Fibroblast of skin of left quadriceps (primary cell): ENCODE measurements around the gene OTOGL.
"Not testable (repeated sequence)": the region's sequence is repeated elsewhere in the genome, so short reads cannot be mapped to it uniquely, and the experiment has no call there.

Experiments used
- DNase-seq, 2 experiments: peaks; one replicate each; pipeline ENCODE4 v3.0.0-alpha.2; 2013; ENCODE audit warnings: low read depth in 2 of 2

Gene OTOGL

GRCh38 chr12:80099259-80099658 is at the start of gene OTOGL:
TSS of gene OTOGL (plus strand) at chr12:80099537. CDS start at chr12:80209432, 109,895 bp downstream.
- DNase-seq: no peak

GRCh38 chr12:80050236-80050635 is 49.1 kb upstream of the OTOGL start:
- no peak for DNase-seq

GRCh38 chr12:80053051-80053790 is 46.1 kb upstream of the OTOGL start:
- DNase-seq: peak; percentile 42 to 44

GRCh38 chr12:80056232-80056631 is 43.1 kb upstream of the OTOGL start:
- DNase-seq: no peak

- no peak for DNase-seq
Measured at GRCh38 chr12:80056845-80057244, 42.5 kb upstream of the OTOGL start.

GRCh38 chr12:80058586-80058985 is 40.8 kb upstream of the OTOGL start:
- no peak for DNase-seq

- DNase-seq: no peak
Measured at GRCh38 chr12:80059102-80059501, 40.2 kb upstream of the OTOGL start.

- DNase-seq: no peak
Measured at GRCh38 chr12:80059875-80060274, 39.5 kb upstream of the OTOGL start.

GRCh38 chr12:80064269-80064668 is 35.1 kb upstream of the OTOGL start:
- DNase-seq: peak; percentile 86 to 88

- DNase-seq: no peak
Measured at GRCh38 chr12:80064951-80065350, 34.4 kb upstream of the OTOGL start.

GRCh38 chr12:80068173-80068572 is 31.2 kb upstream of the OTOGL start:
- DNase-seq: no peak

- not testable (repeated sequence) for DNase-seq
Measured at GRCh38 chr12:80083892-80084614, 15.3 kb upstream of the OTOGL start.

GRCh38 chr12:80086025-80086424 is 13.3 kb upstream of the OTOGL start:
- DNase-seq: no peak

- no peak for DNase-seq
Measured at GRCh38 chr12:80087486-80088213, 11.7 kb upstream of the OTOGL start.

GRCh38 chr12:80100591-80100990 is 1.3 kb downstream of the OTOGL start:
- peak; percentile 61 to 65 for DNase-seq

GRCh38 chr12:80101126-80101525 is 1.8 kb downstream of the OTOGL start:
- peak in 1 of 2 experiments; percentile 16 for DNase-seq

GRCh38 chr12:80107221-80107620 is 7.9 kb downstream of the OTOGL start:
- DNase-seq: peak; percentile 41 to 52

GRCh38 chr12:80116735-80117134 is 17.4 kb downstream of the OTOGL start:
- no peak for DNase-seq

- no peak for DNase-seq
Measured at GRCh38 chr12:80118565-80119324, 19.4 kb downstream of the OTOGL start.

GRCh38 chr12:80120994-80121393 is 21.7 kb downstream of the OTOGL start:
- DNase-seq: no peak

- no peak for DNase-seq
Measured at GRCh38 chr12:80121661-80122060, 22.3 kb downstream of the OTOGL start.
